ENCODE data around the gene FMNL1. TPM values are rescaled to one million over a fixed set of nuclear protein-coding genes. Genes with fewer than 3 reads are reported as not detected.

Gene FMNL1
- total RNA-seq, 4 donors from 2014 or later: 19.2 to 42.9 (median 24.6) TPM

- TF ChIP-seq CTCF (IDR thresholded peaks at IDR 0.05) (peak in 1 of 5 experiments; percentile 10), EP300 (IDR thresholded peaks at IDR 0.05) (no peak)
- Histone ChIP-seq H3K27me3 (no peaks in the 10 kb centered on the region), H3K9me3 (no peaks in the 10 kb centered on the region), H3K4me3 (no peak overlapping the region), H3K27ac (no peak overlapping the region), H3K4me1 (peaks cover 0 to 17% (median 0%) of the 10 kb centered on the region in 4 donors), H3K36me3 (peaks cover 0 to 91% (median 44%) of the 10 kb centered on the region in 3 donors)
- DNase-seq (ENCODE audit: low spot score in 2 of 2): no peak
- WGBS, 2 donors: 84 to 89% methylated on average over 19 of the region's 21 CpGs
These were observed 62.8 kb downstream of the FMNL1 start for GRCh38 chr17:45284176-45285140.

- TF ChIP-seq CTCF (IDR thresholded peaks at IDR 0.05) (no peak), EP300 (IDR thresholded peaks at IDR 0.05) (no peak), POLR2A (IDR thresholded peaks at IDR 0.05) (no peak)
- WGBS, 2 donors: 93 to 97% methylated on average over 3 to 5 of the region's 5 CpGs
- no peaks in the 10 kb centered on the region for H3K9me3 ChIP-seq
- H3K4me3 ChIP-seq: no peak overlapping the region
- H3K27me3 ChIP-seq: no peaks in the 10 kb centered on the region
- peaks cover 0 to 34% (median 1%) of the 10 kb centered on the region in 4 donors for H3K4me1 ChIP-seq
- peaks cover 0 to 87% (median 44%) of the 10 kb centered on the region in 3 donors for H3K36me3 ChIP-seq
- H3K27ac ChIP-seq: no peak overlapping the region
- no peak for DNase-seq (ENCODE audit: low spot score in 2 of 2)
These were observed 64.6 kb downstream of the FMNL1 start for GRCh38 chr17:45286286-45286685.

GRCh38 chr17:45287526-45288500 is 66.1 kb downstream of the FMNL1 start:
- Histone ChIP-seq H3K27me3 (no peaks in the 10 kb centered on the region), H3K4me1 (peaks cover 0 to 49% (median 16%) of the 10 kb centered on the region in 4 donors), H3K4me3 (no peak overlapping the region), H3K9me3 (no peaks in the 10 kb centered on the region), H3K27ac (no peak overlapping the region), H3K36me3 (peaks cover 0 to 77% (median 40%) of the 10 kb centered on the region in 3 donors)
- TF ChIP-seq POLR2A (IDR thresholded peaks at IDR 0.05) (no peak), EP300 (IDR thresholded peaks at IDR 0.05) (no peak), CTCF (IDR thresholded peaks at IDR 0.05) (no peak)
- 68 to 71% methylated on average over 10 of the region's 10 CpGs for WGBS, 2 donors
- no peak for DNase-seq (ENCODE audit: low spot score in 2 of 2)

GRCh38 chr17:45288825-45289224 is 67.1 kb downstream of the FMNL1 start:
- TF ChIP-seq CTCF (IDR thresholded peaks at IDR 0.05): no peak
- no peak for TF ChIP-seq POLR2A (IDR thresholded peaks at IDR 0.05)
- TF ChIP-seq EP300 (IDR thresholded peaks at IDR 0.05): no peak
- no peak overlapping the region for H3K4me3 ChIP-seq
- H3K4me1 ChIP-seq: peaks cover 0 to 59% (median 27%) of the 10 kb centered on the region in 4 donors
- DNase-seq (ENCODE audit: low spot score in 2 of 2): no peak
- 76 to 78% methylated on average over 10 of the region's 10 CpGs for WGBS, 2 donors
- H3K9me3 ChIP-seq: no peaks in the 10 kb centered on the region
- peaks cover 0 to 66% (median 32%) of the 10 kb centered on the region in 3 donors for H3K36me3 ChIP-seq
- no peak overlapping the region for H3K27ac ChIP-seq
- H3K27me3 ChIP-seq: no peaks in the 10 kb centered on the region
